Activated CD4-positive, alpha-beta T cell treated with anti-CD3 and anti-CD28 coated beads, Interleukin-10, Interleukin-2, amounts not matched to agents 100 ng/mL and 50 ng/mL, durations not matched to agents 16 hours and 8 hours (primary cell): ENCODE measurements around the gene ABCD3.
"Not testable (repeated sequence)": the region's sequence is repeated elsewhere in the genome, so short reads cannot be mapped to it uniquely, and the experiment has no call there.

Source experiments
- DNase-seq: peaks from one replicate; pipeline ENCODE4 v3.0.0-alpha.2; 2020

ABCD3 gene

DNA sequence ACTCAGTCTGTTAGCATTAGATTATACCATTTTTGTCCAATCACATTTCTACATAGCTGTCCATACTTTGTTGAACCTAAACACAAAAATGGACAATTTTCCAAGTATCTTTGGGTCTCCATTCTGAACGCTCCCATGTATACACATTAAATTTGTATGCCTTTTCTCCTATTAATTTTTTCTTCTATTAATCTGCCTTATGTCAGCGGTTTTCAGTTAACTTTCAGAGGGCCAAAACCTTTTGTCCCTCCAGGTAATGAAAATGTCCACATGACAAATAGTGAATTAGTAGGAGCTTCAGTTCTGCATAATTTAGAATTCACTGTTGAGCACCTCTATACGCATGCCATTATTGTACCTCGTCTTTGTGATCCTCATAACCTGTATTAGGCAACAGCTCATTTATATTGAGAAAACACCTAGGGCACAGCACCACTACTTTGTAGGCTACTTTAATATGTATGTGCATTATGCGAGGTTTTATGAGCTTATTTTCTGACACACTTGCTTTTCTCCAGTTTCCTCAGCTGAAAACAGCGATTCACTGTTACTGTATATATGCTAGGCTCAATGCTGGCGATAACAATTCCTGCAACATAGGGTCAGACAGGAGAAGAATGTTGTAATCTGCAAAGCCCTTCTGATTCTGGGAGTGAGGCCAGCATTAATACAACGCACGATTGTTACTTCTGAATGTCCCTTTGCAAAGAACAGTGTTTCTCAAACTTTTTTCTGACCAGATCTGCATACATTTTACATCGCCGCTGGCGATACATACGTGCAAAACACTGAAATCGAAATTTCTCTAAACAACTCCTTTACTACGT lies 1.1 kb upstream of the ABCD3 start:
- no peak for DNase-seq

DNA sequence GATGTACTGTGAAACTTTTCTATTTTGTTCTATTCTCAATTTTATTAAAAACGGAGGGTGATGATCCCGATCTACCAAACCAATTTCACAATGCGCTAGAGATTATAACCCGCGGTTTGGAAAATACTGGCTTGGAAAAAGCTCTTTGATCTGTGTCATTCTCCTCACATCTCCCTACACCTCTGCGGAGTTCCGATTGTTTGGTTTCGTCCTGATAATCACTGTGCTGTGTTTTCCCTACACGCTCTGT lies 536 bp upstream of the ABCD3 start:
- no peak for DNase-seq

GRCh38 chr1:94418664-94419655 lies 771 bp downstream of the ABCD3 start:
- DNase-seq = peak; percentile 5

- no peak for DNase-seq
These were observed 4.1 kb downstream of the ABCD3 start for GRCh38 chr1:94422115-94422820.

GRCh38 chr1:94425821-94426484 lies 7.8 kb downstream of the ABCD3 start:
- DNase-seq = no peak

DNA sequence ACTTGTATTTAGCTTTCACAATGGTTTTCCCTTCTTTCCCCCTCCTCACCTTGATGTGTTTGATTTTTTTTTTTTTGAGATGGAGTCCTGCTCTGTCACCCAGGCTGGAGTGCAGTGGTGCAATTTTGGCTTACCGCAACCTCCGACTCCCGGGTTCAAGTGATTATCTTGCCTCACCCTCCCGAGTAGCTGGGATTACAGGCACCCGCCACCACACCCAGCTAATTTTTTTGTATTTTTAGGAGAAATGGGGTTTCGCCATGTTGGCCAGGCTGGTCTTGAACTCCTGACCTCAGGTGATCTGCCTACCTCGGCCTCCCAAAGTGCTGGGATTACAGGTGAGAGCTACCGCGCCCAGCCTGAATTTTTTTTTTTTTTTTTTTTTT lies 8.3 kb downstream of the ABCD3 start:
- not testable (repeated sequence) for DNase-seq

DNA sequence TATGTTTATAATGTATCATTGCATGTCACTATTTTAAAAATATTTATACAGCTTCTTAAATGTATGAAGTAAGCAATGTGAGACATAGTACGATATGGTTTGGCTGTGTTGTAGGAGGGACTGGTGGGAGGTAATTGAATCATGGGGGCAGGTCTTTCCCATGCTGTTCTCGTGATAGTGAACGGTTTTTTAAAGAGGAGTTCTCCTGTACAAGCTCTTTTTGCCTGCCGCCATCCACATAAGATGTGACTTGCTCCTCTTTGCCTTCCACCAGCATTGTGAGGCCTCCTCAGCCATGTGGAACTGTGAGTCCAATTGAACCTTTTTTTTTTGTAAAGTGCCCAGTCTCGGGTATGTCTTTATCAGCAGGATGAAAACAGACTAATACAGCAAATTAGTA lies 10.3 kb downstream of the ABCD3 start:
- DNase-seq = no peak

DNA sequence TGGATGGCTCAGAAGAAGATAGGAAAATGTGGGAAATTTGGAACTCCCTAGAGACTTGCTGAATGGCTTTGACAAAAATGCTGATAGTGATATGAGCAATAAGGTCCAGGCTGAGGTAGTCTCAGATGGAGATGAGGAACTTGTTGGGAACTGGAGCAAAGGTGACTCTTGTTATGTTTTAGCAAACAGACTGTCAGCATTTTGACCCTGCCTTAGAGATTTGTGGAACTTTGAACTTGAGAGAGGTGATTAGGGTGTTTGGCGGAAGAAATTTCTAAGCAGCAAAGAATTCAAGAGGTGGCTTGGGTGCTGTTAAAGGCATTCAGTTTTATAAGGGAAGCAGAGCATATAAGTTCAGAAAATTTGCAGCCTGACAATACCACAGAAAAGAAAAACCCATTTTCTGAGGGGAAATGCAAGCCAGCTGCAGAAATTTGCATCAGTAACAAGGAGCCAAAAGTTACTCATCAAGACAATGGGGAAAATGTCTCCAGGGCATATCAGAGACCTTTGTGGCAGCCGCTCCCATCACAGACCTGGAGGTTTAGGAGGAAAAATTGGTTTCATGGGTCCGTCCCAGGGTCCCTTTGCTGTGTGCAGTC lies 10.8 kb downstream of the ABCD3 start:
- DNase-seq = not testable (repeated sequence)

DNA sequence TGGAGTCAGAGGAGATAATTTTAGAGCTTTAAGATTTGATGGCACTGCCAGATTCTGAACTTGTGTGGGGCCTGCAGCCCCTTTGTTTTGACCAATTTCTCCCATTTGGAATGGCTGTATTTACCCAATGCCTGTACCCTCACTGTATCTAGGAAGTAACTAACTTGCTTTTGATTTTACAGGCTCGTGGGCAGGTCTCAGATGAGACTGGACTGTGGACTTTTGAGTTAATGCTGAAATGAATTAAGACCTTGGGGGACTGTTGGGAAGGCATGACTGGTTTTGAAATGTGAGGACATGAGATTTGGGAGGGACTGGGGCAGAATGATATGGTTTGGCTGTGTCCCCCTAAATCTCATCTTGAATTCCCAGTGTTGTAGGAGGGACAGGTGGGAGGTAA lies 11.9 kb downstream of the ABCD3 start:
- DNase-seq = not testable (repeated sequence)

- DNase-seq = no peak
These were observed 15.7 kb downstream of the ABCD3 start for GRCh38 chr1:94433866-94434265.

DNA sequence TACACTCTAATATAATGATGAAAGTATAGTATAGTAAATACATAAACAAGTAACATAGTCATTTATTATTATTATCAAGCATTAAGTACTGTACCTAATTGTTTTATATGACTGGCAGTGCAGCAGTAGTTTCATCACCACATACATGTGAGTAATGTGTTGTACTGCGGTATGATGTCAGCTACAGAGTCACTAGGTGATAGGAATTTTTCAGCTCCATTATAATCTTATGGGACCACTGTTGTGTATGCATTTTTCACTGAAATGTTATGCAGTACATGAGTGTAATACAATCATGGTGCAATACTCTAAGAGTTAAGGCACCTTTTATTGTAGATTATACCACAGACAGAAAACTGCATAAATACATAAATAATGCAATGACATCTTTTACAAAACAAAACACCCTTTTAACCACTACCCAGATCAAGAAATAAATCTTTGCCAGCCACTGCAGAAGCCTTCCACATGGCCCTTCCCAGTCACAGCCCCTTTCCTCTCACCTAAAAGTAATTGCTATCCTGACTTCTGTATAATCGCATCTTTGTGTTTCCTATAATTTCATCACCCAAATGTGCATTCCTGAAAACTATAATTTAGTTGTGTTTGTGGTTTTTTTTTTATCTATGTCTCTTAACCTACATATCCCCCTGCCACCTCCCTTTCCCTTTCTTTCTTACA lies 16.3 kb downstream of the ABCD3 start:
- DNase-seq = no peak

- no peak for DNase-seq
These were observed 20.6 kb downstream of the ABCD3 start for GRCh38 chr1:94438692-94439276.

- DNase-seq = no peak
These were observed 21.9 kb downstream of the ABCD3 start for GRCh38 chr1:94440088-94440487.

DNA sequence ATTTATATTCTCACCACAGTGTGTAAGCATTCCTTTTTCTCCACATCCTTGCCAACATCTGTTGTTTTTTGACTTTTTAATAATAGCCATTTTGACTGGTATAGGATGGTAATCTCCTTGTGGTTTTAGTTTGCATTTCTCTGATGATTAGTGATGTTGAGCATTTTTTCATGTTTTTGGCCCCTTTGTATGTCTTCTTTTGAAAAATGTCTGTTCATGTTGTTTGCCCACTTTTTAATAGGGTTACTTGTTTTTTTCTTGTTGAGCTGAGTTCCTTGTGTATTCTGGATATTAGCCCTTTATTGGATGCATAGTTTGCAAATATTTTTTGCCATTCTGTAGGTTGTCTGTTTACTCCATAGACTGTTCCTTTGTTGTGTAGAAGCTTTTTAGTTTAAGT lies 24.9 kb downstream of the ABCD3 start:
- DNase-seq = not testable (repeated sequence)

GRCh38 chr1:94444819-94445218 lies 26.6 kb downstream of the ABCD3 start:
- DNase-seq = not testable (repeated sequence)

DNA sequence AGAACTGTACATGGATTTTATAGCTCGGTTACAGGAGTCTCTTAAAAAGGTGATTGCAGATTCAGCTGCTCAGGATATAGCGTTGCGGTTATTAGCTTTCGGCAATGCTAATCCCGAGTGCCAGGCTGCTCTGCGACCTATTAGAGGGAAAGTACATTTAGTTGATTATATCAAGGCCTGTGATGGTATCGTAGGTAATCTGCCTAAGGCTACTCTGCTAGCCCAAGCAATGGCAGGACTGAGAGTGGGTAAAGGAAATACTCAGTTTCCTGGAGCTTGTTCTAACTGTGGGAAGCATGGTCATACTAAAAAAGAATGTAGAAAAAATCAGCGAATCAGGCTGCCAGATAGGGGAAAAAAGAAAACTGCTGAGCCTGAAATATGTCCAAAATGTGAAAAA lies 27.5 kb downstream of the ABCD3 start:
- DNase-seq = not testable (repeated sequence)

DNA sequence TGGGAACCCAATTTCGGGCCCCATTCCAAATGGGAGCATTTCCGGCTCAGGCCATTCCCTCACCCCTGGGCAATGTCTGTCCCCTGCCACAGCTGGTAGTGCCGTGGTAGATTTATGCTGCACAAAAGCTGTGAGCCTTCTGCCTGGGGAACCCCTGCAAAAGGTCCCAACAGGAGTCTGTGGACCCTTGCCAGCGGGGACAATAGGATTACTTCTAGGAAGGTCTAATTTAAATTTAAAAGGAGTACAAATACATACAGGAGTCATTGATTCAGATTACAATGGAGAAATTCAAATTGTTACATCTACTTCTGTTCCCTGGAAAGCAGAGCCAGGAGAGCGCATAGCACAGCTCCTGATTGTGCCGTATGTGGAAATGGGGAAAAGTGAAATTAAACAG lies 28.0 kb downstream of the ABCD3 start:
- DNase-seq = not testable (repeated sequence)

DNA sequence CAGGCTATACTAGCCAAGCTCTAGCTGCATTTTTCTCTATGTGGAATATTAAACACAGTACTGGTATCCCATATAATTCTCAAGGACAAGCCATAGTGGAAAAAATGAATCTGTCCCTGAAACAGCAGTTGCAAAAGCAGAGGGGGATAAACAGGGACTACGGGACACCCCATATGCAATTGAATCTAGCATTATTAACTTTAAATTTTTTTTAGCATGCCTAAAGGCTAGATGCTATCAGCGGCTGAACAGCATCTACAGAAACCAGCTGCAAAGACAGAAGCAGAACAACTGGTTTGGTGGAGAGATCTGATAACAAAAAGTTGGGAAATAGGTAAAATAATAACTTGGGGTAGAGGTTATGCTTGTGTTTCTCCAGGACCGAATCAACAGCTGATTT lies 30.6 kb downstream of the ABCD3 start:
- not testable (repeated sequence) for DNase-seq

- no peak for DNase-seq
These were observed 38.5 kb downstream of the ABCD3 start for GRCh38 chr1:94456736-94457135.

- DNase-seq = no peak
These were observed 44.4 kb downstream of the ABCD3 start for GRCh38 chr1:94462606-94463005.

GRCh38 chr1:94463056-94463764 lies 45.0 kb downstream of the ABCD3 start:
- DNase-seq = no peak
